ENCODE results near the gene CBX8. TPM values are rescaled to one million over a fixed set of nuclear protein-coding genes. Genes with fewer than 3 reads are reported as not detected.

CBX8 gene
- total and polyA plus RNA-seq, 2 of the 13 experiments (the other 11 are each of a cell fraction or from before 2014, with no cell fraction given) = 0.34 to 12.6 TPM

DNA sequence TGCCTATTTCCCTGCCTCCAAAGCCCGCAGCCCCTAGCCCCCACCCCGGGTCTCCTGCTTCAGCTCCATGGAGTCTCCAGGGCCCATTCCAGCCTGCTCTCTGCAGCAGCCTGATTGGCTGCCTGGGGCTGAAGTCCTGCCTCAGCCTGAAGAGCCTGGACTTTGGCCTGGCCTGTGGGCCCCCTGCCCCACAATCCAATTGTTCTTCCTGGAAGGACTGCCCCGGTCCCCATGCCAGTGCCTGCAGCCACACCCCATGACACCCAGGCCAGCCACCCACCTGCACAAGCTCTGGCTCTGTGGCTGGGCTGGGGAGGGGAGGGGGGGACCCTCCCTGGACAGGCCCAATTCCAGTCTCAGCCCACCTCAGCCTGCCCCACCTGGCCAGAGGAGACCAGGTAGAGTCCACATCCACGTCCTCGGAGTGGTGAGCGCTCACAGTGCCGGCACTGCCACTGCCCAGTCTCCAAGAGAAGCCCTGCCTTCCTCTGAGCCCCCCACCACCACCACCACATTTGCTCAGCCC, 53.9 kb downstream of the CBX8 start (continued):
- TF ChIP-seq AHDC1 (CRISPR knock-in tag; IDR thresholded peaks at IDR 0.05; ENCODE audit: borderline replicate concordance) = peak; percentile 76
- no peak for TF ChIP-seq E2F1 (CRISPR knock-in tag; IDR thresholded peaks at IDR 0.05)
- TF ChIP-seq CREM (IDR thresholded peaks at IDR 0.05) = peak; percentile 67
- TF ChIP-seq CREM (CRISPR knock-in tag; IDR thresholded peaks at IDR 0.05) = no peak
- peak; percentile 86 for TF ChIP-seq ZEB1 (IDR thresholded peaks at IDR 0.05; ENCODE audit: insufficient replicate concordance, low read depth)
- no peak for TF ChIP-seq NR2C2 (CRISPR knock-in tag; IDR thresholded peaks at IDR 0.05; ENCODE audit: borderline replicate concordance)
- peak; percentile 81 for TF ChIP-seq GATAD1 (CRISPR knock-in tag; IDR thresholded peaks at IDR 0.05)
- TF ChIP-seq CHD4 (IDR thresholded peaks at IDR 0.05; ENCODE audit: borderline replicate concordance, low read length) = peak; percentile 54; the same call in 1 of the 2 replicates
- no peak for TF ChIP-seq NBN (conservative IDR thresholded peaks at IDR 0.05)
- peak; percentile 87 for TF ChIP-seq HIVEP1 (CRISPR knock-in tag; IDR thresholded peaks at IDR 0.05)
- no peak for TF ChIP-seq ZNF547 (CRISPR knock-in tag; IDR thresholded peaks at IDR 0.05)
- TF ChIP-seq, protein P1, sequence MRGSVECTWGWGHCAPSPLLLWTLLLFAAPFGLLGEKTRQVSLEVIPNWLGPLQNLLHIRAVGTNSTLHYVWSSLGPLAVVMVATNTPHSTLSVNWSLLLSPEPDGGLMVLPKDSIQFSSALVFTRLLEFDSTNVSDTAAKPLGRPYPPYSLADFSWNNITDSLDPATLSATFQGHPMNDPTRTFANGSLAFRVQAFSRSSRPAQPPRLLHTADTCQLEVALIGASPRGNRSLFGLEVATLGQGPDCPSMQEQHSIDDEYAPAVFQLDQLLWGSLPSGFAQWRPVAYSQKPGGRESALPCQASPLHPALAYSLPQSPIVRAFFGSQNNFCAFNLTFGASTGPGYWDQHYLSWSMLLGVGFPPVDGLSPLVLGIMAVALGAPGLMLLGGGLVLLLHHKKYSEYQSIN (CRISPR knock-in tag; IDR thresholded peaks at IDR 0.05; ENCODE audit: borderline replicate concordance) = no peak
- no peak for TF ChIP-seq CBX2 (IDR thresholded peaks at IDR 0.05; ENCODE audit: low read depth, low read length)
- no peak for TF ChIP-seq CBX2 (CRISPR knock-in tag; IDR thresholded peaks at IDR 0.05; ENCODE audit: low read depth)
- TF ChIP-seq ZNF512 (CRISPR knock-in tag; IDR thresholded peaks at IDR 0.05) = 0 out of 2 replicates have a peak, but pooled peaks have one; percentile 18
- TF ChIP-seq SP2 (CRISPR knock-in tag; IDR thresholded peaks at IDR 0.05) = 0 out of 2 replicates have a peak, but pooled peaks have one; percentile 31
- TF ChIP-seq CREB3 (CRISPR knock-in tag; IDR thresholded peaks at IDR 0.05) = 0 out of 2 replicates have a peak, but pooled peaks have one; percentile 25
- no peak for TF ChIP-seq ZNF10 (CRISPR knock-in tag; IDR thresholded peaks at IDR 0.05; ENCODE audit: borderline replicate concordance, low read depth)
- peak; percentile 78; the same call in 1 of the 2 replicates for TF ChIP-seq ZNF776 (CRISPR knock-in tag; IDR thresholded peaks at IDR 0.05)
- no peak for TF ChIP-seq PAF1 (CRISPR knock-in tag; IDR thresholded peaks at IDR 0.05)

Measured in HepG2 (cell line).